ENCODE data around the gene ABLIM1.

ABLIM1 gene

GRCh38 chr10:114402871-114403540, 255.1 kb downstream of the ABLIM1 start:
- DNase-seq: no peak

GRCh38 chr10:114402233-114402632, 255.8 kb downstream of the ABLIM1 start:
- no peak for DNase-seq

- no peak for DNase-seq
These were observed 256.8 kb downstream of the ABLIM1 start for GRCh38 chr10:114401195-114401791.

GRCh38 chr10:114400091-114400490, 258.0 kb downstream of the ABLIM1 start:
- DNase-seq: no peak

GRCh38 chr10:114399576-114399975, 258.5 kb downstream of the ABLIM1 start:
- no peak for DNase-seq

- no peak for DNase-seq
These were observed 259.3 kb downstream of the ABLIM1 start for GRCh38 chr10:114398587-114399331.

- DNase-seq: no peak
These were observed 260.4 kb downstream of the ABLIM1 start for GRCh38 chr10:114397651-114398145.

GRCh38 chr10:114396464-114396863, 261.6 kb downstream of the ABLIM1 start:
- DNase-seq: no peak

- DNase-seq: no peak
These were observed 262.6 kb downstream of the ABLIM1 start for GRCh38 chr10:114395366-114396022.

- DNase-seq: no peak
These were observed 263.5 kb downstream of the ABLIM1 start for GRCh38 chr10:114394531-114394930.

- DNase-seq: no peak
These were observed 264.2 kb downstream of the ABLIM1 start for GRCh38 chr10:114393886-114394285.

- no peak for DNase-seq
These were observed 264.6 kb downstream of the ABLIM1 start for GRCh38 chr10:114393482-114393881.

GRCh38 chr10:114392112-114392835, 265.8 kb downstream of the ABLIM1 start:
- no peak for DNase-seq

- DNase-seq: no peak
These were observed 266.5 kb downstream of the ABLIM1 start for GRCh38 chr10:114391599-114391998.

- no peak for DNase-seq
These were observed 268.6 kb downstream of the ABLIM1 start for GRCh38 chr10:114389426-114389825.

- DNase-seq: no peak
These were observed 269.8 kb downstream of the ABLIM1 start for GRCh38 chr10:114388275-114388674.

- no peak for DNase-seq
These were observed 270.3 kb downstream of the ABLIM1 start for GRCh38 chr10:114387784-114388183.

GRCh38 chr10:114386452-114386851, 271.6 kb downstream of the ABLIM1 start:
- no peak for DNase-seq

- DNase-seq: no peak
These were observed 272.5 kb downstream of the ABLIM1 start for GRCh38 chr10:114385557-114385956.

GRCh38 chr10:114384601-114385000, 273.5 kb downstream of the ABLIM1 start:
- DNase-seq: no peak

GRCh38 chr10:114384181-114384580, 273.9 kb downstream of the ABLIM1 start:
- DNase-seq: no peak

Data from CD4-positive, alpha-beta T cell treated with Interleukin-17A for 1 hour (primary cell).